GM12864 (cell line): Measurements from ENCODE around the gene TBXAS1.

Source experiments
- DNase-seq: peaks from one replicate; pipeline ENCODE4 v3.0.0-alpha.2; 2011; ENCODE audit warnings: low read depth
- H3K4me3 ChIP-seq: 2 replicates; pipeline ENCODE4 v1.5.1; 2011; ENCODE audit warnings: mild to moderate bottlenecking, low read depth, low read length, control low read depth
- CTCF ChIP-seq: IDR thresholded peaks from 2 replicates; pipeline ENCODE4 v1.5.1; 2011; ENCODE audit warnings: low read depth, mild to moderate bottlenecking, moderate library complexity, low read length, control low read depth, inconsistent platforms; ENCODE audit errors: missing control alignments

Gene TBXAS1

DNA sequence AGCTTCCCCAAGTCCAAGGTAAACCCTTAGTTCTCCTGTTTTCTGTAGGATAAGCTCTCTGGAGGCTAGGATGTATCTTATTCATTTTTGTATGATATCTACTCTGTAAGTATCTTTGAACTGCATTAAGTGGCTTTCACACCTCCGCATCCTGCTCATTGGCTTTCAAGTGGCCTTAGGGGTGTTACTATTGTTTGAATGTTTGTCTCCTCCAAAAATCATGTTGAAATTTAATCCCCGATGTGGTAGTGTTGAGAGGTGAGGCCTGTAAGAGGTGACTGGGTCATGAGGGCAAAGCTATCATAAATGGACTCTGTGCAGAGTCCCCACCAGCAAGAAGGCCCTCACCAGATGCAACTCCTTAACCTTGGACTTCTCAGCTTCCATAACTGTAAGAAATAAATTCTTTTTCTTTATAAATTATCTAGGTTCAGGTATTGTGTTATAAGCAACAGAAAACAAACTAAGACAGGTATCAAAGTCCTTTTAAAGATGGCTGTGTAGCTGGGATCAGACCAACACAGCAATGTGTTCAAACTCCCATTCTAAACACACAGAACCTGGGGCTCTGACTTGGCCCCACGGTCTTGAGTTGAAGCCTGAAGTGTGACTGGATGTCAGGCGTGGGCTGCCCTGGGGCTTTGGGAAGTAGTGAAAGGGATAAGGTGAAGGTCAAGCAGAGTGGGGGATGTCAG, 25.9 kb downstream of the TBXAS1 start:
- H3K4me3 ChIP-seq = no peak overlapping the region
- no peak for DNase-seq
- no peak for TF ChIP-seq CTCF

DNA sequence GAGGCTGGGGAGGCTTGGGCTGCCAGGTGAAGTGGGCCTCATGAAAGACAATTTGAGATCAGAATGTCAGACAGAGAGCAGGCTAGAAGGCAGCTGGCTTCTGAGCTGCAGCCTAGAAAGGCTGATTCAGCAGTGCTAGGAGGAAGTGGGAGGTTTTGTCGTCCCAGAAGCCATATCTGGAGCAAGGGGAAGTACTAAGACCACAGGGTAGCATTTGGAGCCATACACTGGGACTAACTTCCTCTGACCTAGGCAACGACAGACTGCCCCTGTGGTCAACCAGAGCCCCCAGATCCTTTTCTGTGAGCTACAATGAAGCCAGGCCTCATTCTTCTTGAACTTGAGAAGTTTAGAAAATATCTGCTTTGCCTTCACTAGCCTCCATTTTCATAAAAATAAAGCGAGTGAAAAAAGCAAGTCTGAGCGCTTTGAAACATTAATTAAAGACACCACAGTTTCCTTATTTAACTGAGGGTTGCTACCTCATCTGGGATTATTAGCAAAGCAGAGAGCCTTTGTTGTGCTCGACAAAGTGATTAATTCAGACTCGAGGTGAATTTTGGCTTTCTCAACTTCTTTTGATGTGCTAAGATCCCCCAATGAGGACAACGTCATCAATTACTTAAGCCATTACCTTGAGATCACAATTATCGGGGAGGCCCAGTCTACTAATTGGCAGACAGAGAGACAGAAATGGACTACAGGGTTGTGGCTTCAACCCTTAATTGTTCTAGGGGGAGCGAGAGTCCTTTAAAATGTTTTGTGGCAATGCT, 26.6 kb downstream of the TBXAS1 start:
- TF ChIP-seq CTCF = no peak
- no peak overlapping the region for H3K4me3 ChIP-seq
- DNase-seq = peak; percentile 53

DNA sequence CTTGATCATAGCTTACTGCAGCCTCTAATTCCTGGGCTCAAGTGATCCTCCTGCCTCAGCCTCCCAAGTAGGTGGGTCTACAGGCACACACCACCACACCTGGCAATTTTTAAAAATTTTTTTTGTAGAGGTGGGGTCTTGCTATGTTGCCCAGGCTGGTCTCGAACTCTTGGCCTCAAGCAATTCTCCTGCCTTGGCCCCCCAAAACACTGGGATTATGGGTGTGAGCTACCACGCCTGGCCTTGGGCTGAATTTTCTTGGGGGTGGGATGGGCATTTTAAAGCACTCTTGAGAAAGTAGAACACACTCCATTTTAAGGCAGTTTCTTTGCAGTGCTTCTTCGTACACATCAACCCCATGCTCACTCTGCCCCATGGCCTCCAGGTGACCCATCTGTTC, 28.7 kb downstream of the TBXAS1 start:
- no peak overlapping the region for H3K4me3 ChIP-seq
- DNase-seq = no peak
- TF ChIP-seq CTCF = no peak

GRCh38 chr7:139860090-139860775, 31.2 kb downstream of the TBXAS1 start:
- H3K4me3 ChIP-seq = no peak overlapping the region
- no peak for TF ChIP-seq CTCF
- DNase-seq = peak; percentile 22

DNA sequence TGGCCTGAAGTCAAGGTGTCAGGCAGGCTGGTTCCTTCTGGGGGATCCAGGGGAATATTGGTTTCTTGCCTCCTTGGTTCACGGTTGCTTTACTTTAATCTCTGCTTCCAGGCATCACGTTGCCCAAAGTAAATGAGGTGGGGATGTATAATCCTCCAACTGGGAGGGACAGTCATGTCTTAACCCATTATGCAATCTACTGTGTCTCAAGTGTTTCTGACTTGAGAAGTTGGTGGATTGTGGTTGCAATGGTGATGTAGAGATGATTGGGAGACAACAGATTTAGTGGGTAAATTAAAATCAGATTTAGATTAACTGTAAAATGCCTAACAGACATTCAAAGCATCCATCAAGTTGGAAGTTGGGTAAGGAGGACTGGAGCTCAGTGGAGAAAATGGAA, 32.7 kb downstream of the TBXAS1 start:
- TF ChIP-seq CTCF = no peak
- no peak for DNase-seq
- H3K4me3 ChIP-seq = no peak overlapping the region

DNA sequence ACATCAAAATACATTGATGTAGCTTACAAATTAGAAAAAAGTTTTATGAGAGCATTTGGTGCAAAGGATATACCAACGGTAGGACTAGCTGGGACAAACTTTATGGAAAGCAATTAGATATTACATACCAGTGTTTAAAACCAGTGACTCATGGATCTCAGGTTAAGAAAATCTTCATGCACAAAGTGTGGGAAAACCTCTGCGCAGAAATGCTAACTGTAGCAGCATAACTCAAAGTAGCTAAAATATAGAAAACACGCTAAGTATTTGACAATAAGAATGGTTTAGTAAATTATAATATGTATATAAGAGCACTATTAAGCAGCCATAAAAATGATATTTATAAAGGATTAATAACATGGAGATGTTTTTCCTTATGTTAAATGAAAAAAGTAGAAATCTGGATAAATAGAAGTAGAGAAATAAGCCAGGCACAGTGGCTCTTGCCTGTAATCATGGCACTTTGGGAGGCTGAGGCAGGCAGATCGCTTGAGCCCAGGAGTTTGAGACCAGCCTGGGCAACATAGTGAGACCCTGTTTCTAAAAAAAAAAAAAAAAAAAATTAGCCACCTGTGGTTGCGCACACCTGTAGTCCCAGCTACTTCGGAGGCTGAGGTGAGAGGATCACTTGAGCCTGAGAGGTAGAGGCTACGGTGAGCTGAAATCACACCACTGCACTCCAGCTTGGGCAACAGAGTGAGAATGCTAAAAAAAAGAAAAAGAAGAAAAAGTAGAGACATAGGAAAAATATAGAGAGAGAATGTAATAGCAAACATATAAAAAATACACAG, 37.2 kb downstream of the TBXAS1 start:
- no peak for DNase-seq
- H3K4me3 ChIP-seq = no peak overlapping the region
- no peak for TF ChIP-seq CTCF
